Measurements from ENCODE around the gene POLR1D.

The POLR1D gene

GRCh38 chr13:27659145-27659865 lies 37.6 kb downstream of the POLR1D start:
- TF ChIP-seq CTCF (IDR thresholded peaks at IDR 0.05; ENCODE audit: low read length) (no peak), EZH2 (IDR thresholded peaks at IDR 0.05; ENCODE audit: borderline replicate concordance, low read length) (no peak)
- Histone ChIP-seq H2AFZ (ENCODE audit: low read length) (no peak overlapping the region), H3K4me1 (ENCODE audit: insufficient read depth, low read length, severe bottlenecking) (no peaks in the 10 kb centered on the region), H3K9me3 (ENCODE audit: low read length) (no peaks in the 10 kb centered on the region), H3F3A (ENCODE audit: insufficient read depth, low read length) (no peaks in the 10 kb centered on the region), H3K9me2 (ENCODE audit: low read depth, low read length) (no peaks in the 10 kb centered on the region), H3K36me3 (ENCODE audit: insufficient read depth, low read length) (peaks cover 22% of the 10 kb centered on the region; the same call in 1 of the 2 replicates), H3K79me2 (ENCODE audit: insufficient read depth, low read length) (0 out of 2 replicates have a peak, but pooled peaks cover 4% of the 10 kb centered on the region), H3K4me3 (ENCODE audit: low read depth, low read length, poor library complexity, severe bottlenecking) (no peak overlapping the region), H3K27ac (ENCODE audit: low read depth, low read length, poor library complexity, severe bottlenecking) (no peak overlapping the region), H3K9ac (ENCODE audit: low read length) (no peak overlapping the region), H3K4me2 (ENCODE audit: low read length) (no peak overlapping the region), H3K27me3 (ENCODE audit: insufficient read depth, low read length) (no peaks in the 10 kb centered on the region), H4K20me1 (ENCODE audit: insufficient read depth, low read length) (no peaks in the 10 kb centered on the region)

DNA sequence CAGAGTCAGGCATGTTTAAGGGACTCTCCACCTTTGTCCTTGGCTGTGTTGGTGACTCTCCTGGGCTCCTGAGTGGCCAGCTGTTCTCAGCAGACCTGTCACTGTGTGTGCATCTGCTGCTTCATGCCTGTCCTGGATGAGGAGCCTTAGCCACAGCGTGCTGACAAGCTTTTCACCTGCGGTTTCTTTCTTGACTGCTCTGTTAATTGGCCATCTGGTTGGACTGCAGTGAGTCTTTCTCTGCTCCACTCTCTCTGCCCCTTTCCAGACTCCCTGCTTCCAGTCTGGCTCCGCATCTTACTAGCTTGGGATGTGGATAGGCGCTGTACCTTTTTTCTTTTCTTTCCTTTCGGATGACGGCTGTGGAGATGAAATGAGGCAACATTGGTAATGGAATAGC lies 38.8 kb downstream of the POLR1D start:
- Histone ChIP-seq H3K4me3 (ENCODE audit: low read depth, low read length, poor library complexity, severe bottlenecking) (no peak overlapping the region), H3K4me1 (ENCODE audit: insufficient read depth, low read length, severe bottlenecking) (no peaks in the 10 kb centered on the region)

DNA sequence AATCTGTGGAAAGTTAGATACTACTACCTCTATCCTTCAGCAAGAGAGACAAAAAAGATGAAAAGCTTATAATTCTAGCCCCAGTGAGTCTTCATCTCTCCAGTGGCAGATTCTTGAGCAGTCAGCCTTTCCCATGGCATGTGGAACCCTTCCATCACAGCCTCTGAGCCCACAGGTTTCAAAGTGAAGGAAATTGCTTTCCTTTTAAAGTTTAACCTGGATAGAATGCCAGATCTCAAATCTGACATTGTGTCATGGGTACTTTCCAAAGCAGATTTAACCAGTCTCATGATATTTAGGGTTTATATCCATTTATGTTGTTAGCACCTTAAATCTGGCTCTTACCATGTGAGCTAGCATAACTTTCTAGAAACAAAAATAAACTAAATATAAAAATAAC lies 39.3 kb downstream of the POLR1D start:
- H3K9me3 ChIP-seq (ENCODE audit: low read length): no peaks in the 10 kb centered on the region
- H4K20me1 ChIP-seq (ENCODE audit: insufficient read depth, low read length): no peaks in the 10 kb centered on the region
- no peak overlapping the region for H3K4me3 ChIP-seq (ENCODE audit: low read depth, low read length, poor library complexity, severe bottlenecking)
- TF ChIP-seq EZH2 (IDR thresholded peaks at IDR 0.05; ENCODE audit: borderline replicate concordance, low read length) (no peak), CTCF (IDR thresholded peaks at IDR 0.05; ENCODE audit: low read length) (no peak)
- H3K4me2 ChIP-seq (ENCODE audit: low read length): no peak overlapping the region
- H3K9me2 ChIP-seq (ENCODE audit: low read depth, low read length): no peaks in the 10 kb centered on the region
- no peak overlapping the region for H3K27ac ChIP-seq (ENCODE audit: low read depth, low read length, poor library complexity, severe bottlenecking)
- peaks cover 29% of the 10 kb centered on the region; the same call in 1 of the 2 replicates for H3K36me3 ChIP-seq (ENCODE audit: insufficient read depth, low read length)
- no peaks in the 10 kb centered on the region for H3K27me3 ChIP-seq (ENCODE audit: insufficient read depth, low read length)
- H3K9ac ChIP-seq (ENCODE audit: low read length): no peak overlapping the region
- no peaks in the 10 kb centered on the region for H3F3A ChIP-seq (ENCODE audit: insufficient read depth, low read length)
- H3K79me2 ChIP-seq (ENCODE audit: insufficient read depth, low read length): no peaks in the 10 kb centered on the region
- no peaks in the 10 kb centered on the region for H3K4me1 ChIP-seq (ENCODE audit: insufficient read depth, low read length, severe bottlenecking)
- no peak overlapping the region for H2AFZ ChIP-seq (ENCODE audit: low read length)

More for the DNA sequence above, 38.8 kb downstream of the POLR1D start:
- H3F3A ChIP-seq (ENCODE audit: insufficient read depth, low read length): no peaks in the 10 kb centered on the region
- H3K9ac ChIP-seq (ENCODE audit: low read length): no peak overlapping the region
- H3K27me3 ChIP-seq (ENCODE audit: insufficient read depth, low read length): no peaks in the 10 kb centered on the region
- no peaks in the 10 kb centered on the region for H3K9me3 ChIP-seq (ENCODE audit: low read length)
- no peaks in the 10 kb centered on the region for H4K20me1 ChIP-seq (ENCODE audit: insufficient read depth, low read length)
- H3K79me2 ChIP-seq (ENCODE audit: insufficient read depth, low read length): 0 out of 2 replicates have a peak, but pooled peaks cover under 1% of the 10 kb centered on the region
- no peak overlapping the region for H3K27ac ChIP-seq (ENCODE audit: low read depth, low read length, poor library complexity, severe bottlenecking)
- no peaks in the 10 kb centered on the region for H3K9me2 ChIP-seq (ENCODE audit: low read depth, low read length)
- no peak overlapping the region for H3K4me2 ChIP-seq (ENCODE audit: low read length)
- H3K36me3 ChIP-seq (ENCODE audit: insufficient read depth, low read length): peaks cover 24% of the 10 kb centered on the region; the same call in 1 of the 2 replicates
- TF ChIP-seq EZH2 (IDR thresholded peaks at IDR 0.05; ENCODE audit: borderline replicate concordance, low read length) (no peak), CTCF (IDR thresholded peaks at IDR 0.05; ENCODE audit: low read length) (no peak)
- H2AFZ ChIP-seq (ENCODE audit: low read length): no peak overlapping the region
